IPS-15b (cell line): ENCODE data around the gene FAAP100.

Source experiments
- H3K27me3 ChIP-seq: one replicate; pipeline ENCODE4 v1.6.1; 2013; ENCODE audit warnings: low read length; ENCODE audit not compliant: control insufficient read depth, insufficient read depth
- H3K36me3 ChIP-seq: one replicate; pipeline ENCODE4 v1.6.1; 2013; ENCODE audit warnings: low read length; ENCODE audit not compliant: control insufficient read depth, insufficient read depth
- H3K4me1 ChIP-seq: one replicate; pipeline ENCODE4 v1.6.1; 2013; ENCODE audit warnings: mild to moderate bottlenecking, low read length; ENCODE audit not compliant: control insufficient read depth, insufficient read depth
- H3K4me3 ChIP-seq: one replicate; pipeline ENCODE4 v1.5.1; 2013; ENCODE audit warnings: low read depth, low read length
- H3K9ac ChIP-seq: one replicate; pipeline ENCODE4 v1.6.1; 2013; ENCODE audit warnings: low read depth, mild to moderate bottlenecking, low read length
- H3K9me3 ChIP-seq: one replicate; pipeline ENCODE4 v1.6.1; 2013; ENCODE audit warnings: mild to moderate bottlenecking, low read length; ENCODE audit not compliant: control insufficient read depth, insufficient read depth

FAAP100 gene

GRCh38 chr17:81549826-81550225 lies 2.3 kb downstream of the FAAP100 start:
- H3K27me3 ChIP-seq = no peaks in the 10 kb centered on the region
- H3K4me1 ChIP-seq = peaks cover 4% of the 10 kb centered on the region
- no peak overlapping the region for H3K4me3 ChIP-seq
- H3K36me3 ChIP-seq = peaks cover 48% of the 10 kb centered on the region
- no peak overlapping the region for H3K9ac ChIP-seq
- H3K9me3 ChIP-seq = no peaks in the 10 kb centered on the region

GRCh38 chr17:81549031-81549557 lies 3.1 kb downstream of the FAAP100 start:
- H3K36me3 ChIP-seq = peaks cover 55% of the 10 kb centered on the region
- H3K4me1 ChIP-seq = peaks cover 4% of the 10 kb centered on the region
- H3K9ac ChIP-seq = no peak overlapping the region
- H3K9me3 ChIP-seq = no peaks in the 10 kb centered on the region
- no peaks in the 10 kb centered on the region for H3K27me3 ChIP-seq
- H3K4me3 ChIP-seq = no peak overlapping the region

GRCh38 chr17:81547614-81547982 lies 4.6 kb downstream of the FAAP100 start:
- Histone ChIP-seq H3K4me3 (no peak overlapping the region), H3K9ac (no peak overlapping the region), H3K9me3 (no peaks in the 10 kb centered on the region), H3K27me3 (no peaks in the 10 kb centered on the region), H3K4me1 (no peaks in the 10 kb centered on the region), H3K36me3 (peaks cover 66% of the 10 kb centered on the region)

GRCh38 chr17:81546906-81547613 lies 5.1 kb downstream of the FAAP100 start:
- peaks cover 66% of the 10 kb centered on the region for H3K36me3 ChIP-seq

GRCh38 chr17:81545160-81545949 lies 6.8 kb downstream of the FAAP100 start:
- H3K4me1 ChIP-seq = no peaks in the 10 kb centered on the region
- H3K27me3 ChIP-seq = no peaks in the 10 kb centered on the region
- no peaks in the 10 kb centered on the region for H3K9me3 ChIP-seq
- no peak overlapping the region for H3K9ac ChIP-seq
- no peak overlapping the region for H3K4me3 ChIP-seq
- peaks cover 62% of the 10 kb centered on the region for H3K36me3 ChIP-seq

More at GRCh38 chr17:81546906-81547613, 5.1 kb downstream of the FAAP100 start:
- H3K27me3 ChIP-seq = no peaks in the 10 kb centered on the region
- H3K4me3 ChIP-seq = no peak overlapping the region
- no peaks in the 10 kb centered on the region for H3K4me1 ChIP-seq
- no peak overlapping the region for H3K9ac ChIP-seq
- H3K9me3 ChIP-seq = no peaks in the 10 kb centered on the region

GRCh38 chr17:81544281-81544974 lies 7.7 kb downstream of the FAAP100 start:
- Histone ChIP-seq H3K36me3 (peaks cover 60% of the 10 kb centered on the region), H3K9ac (no peak overlapping the region), H3K9me3 (no peaks in the 10 kb centered on the region), H3K4me1 (no peaks in the 10 kb centered on the region), H3K27me3 (no peaks in the 10 kb centered on the region), H3K4me3 (no peak overlapping the region)

GRCh38 chr17:81543756-81544155 lies 8.4 kb downstream of the FAAP100 start:
- Histone ChIP-seq H3K9ac (no peak overlapping the region), H3K27me3 (no peaks in the 10 kb centered on the region), H3K36me3 (peaks cover 54% of the 10 kb centered on the region), H3K4me1 (no peaks in the 10 kb centered on the region), H3K4me3 (no peak overlapping the region), H3K9me3 (no peaks in the 10 kb centered on the region)

GRCh38 chr17:81543339-81543675 lies 8.8 kb downstream of the FAAP100 start:
- Histone ChIP-seq H3K4me1 (no peaks in the 10 kb centered on the region), H3K9me3 (no peaks in the 10 kb centered on the region), H3K27me3 (no peaks in the 10 kb centered on the region), H3K9ac (no peak overlapping the region), H3K36me3 (peaks cover 54% of the 10 kb centered on the region), H3K4me3 (no peak overlapping the region)

- no peaks in the 10 kb centered on the region for H3K27me3 ChIP-seq
- H3K9ac ChIP-seq = no peak overlapping the region
- no peak overlapping the region for H3K4me3 ChIP-seq
- H3K9me3 ChIP-seq = no peaks in the 10 kb centered on the region
- H3K36me3 ChIP-seq = peaks cover 50% of the 10 kb centered on the region
- no peaks in the 10 kb centered on the region for H3K4me1 ChIP-seq
Measured at GRCh38 chr17:81542431-81543338, 9.5 kb downstream of the FAAP100 start.

GRCh38 chr17:81541123-81541522 lies 11.0 kb downstream of the FAAP100 start:
- H3K4me1 ChIP-seq = no peaks in the 10 kb centered on the region
- H3K9ac ChIP-seq = no peak overlapping the region
- H3K36me3 ChIP-seq = peaks cover 35% of the 10 kb centered on the region
- no peaks in the 10 kb centered on the region for H3K9me3 ChIP-seq
- no peak overlapping the region for H3K4me3 ChIP-seq
- H3K27me3 ChIP-seq = peaks cover 2% of the 10 kb centered on the region

GRCh38 chr17:81540676-81541027 lies 11.5 kb downstream of the FAAP100 start:
- H3K9ac ChIP-seq = no peak overlapping the region

More at GRCh38 chr17:81540676-81541027, 11.5 kb downstream of the FAAP100 start:
- no peaks in the 10 kb centered on the region for H3K9me3 ChIP-seq
- H3K4me1 ChIP-seq = no peaks in the 10 kb centered on the region
- H3K27me3 ChIP-seq = peaks cover 2% of the 10 kb centered on the region
- H3K4me3 ChIP-seq = no peak overlapping the region
- peaks cover 31% of the 10 kb centered on the region for H3K36me3 ChIP-seq
